ENCODE data around the gene PLLP.
"Not testable (repeated sequence)": the region's sequence is repeated elsewhere in the genome, so short reads cannot be mapped to it uniquely, and the experiment has no call there.

The PLLP gene

GRCh38 chr16:57273826-57274225 lies 10.6 kb downstream of the PLLP start:
- no peak for DNase-seq (ENCODE audit: low read depth in 2 of 2, low spot score in 1 of 2)

GRCh38 chr16:57273359-57273758 lies 11.1 kb downstream of the PLLP start:
- DNase-seq (ENCODE audit: low read depth in 2 of 2, low spot score in 1 of 2): no peak

- no peak for DNase-seq (ENCODE audit: low read depth in 2 of 2, low spot score in 1 of 2)
These were observed 12.5 kb downstream of the PLLP start for GRCh38 chr16:57271867-57272495.

- DNase-seq (ENCODE audit: low read depth in 2 of 2, low spot score in 1 of 2): no peak
These were observed 13.5 kb downstream of the PLLP start for GRCh38 chr16:57271063-57271345.

GRCh38 chr16:57270221-57271062 lies 14.0 kb downstream of the PLLP start:
- DNase-seq (ENCODE audit: low read depth in 2 of 2, low spot score in 1 of 2): no peak

- no peak for DNase-seq (ENCODE audit: low read depth in 2 of 2, low spot score in 1 of 2)
These were observed 15.4 kb downstream of the PLLP start for GRCh38 chr16:57268804-57269800.

GRCh38 chr16:57267343-57267742 lies 17.1 kb downstream of the PLLP start:
- not testable (repeated sequence) for DNase-seq (ENCODE audit: low read depth in 2 of 2, low spot score in 1 of 2)

GRCh38 chr16:57266531-57267260 lies 17.8 kb downstream of the PLLP start:
- DNase-seq (ENCODE audit: low read depth in 2 of 2, low spot score in 1 of 2): peak in 1 of 2 donors; percentile 7

GRCh38 chr16:57265850-57266530 lies 18.5 kb downstream of the PLLP start:
- DNase-seq (ENCODE audit: low read depth in 2 of 2, low spot score in 1 of 2): no peak

GRCh38 chr16:57264950-57265371 lies 19.5 kb downstream of the PLLP start:
- no peak for DNase-seq (ENCODE audit: low read depth in 2 of 2, low spot score in 1 of 2)

GRCh38 chr16:57264381-57264780 lies 20.1 kb downstream of the PLLP start:
- DNase-seq (ENCODE audit: low read depth in 2 of 2, low spot score in 1 of 2): no peak

GRCh38 chr16:57263541-57264351 lies 20.7 kb downstream of the PLLP start:
- no peak for DNase-seq (ENCODE audit: low read depth in 2 of 2, low spot score in 1 of 2)

GRCh38 chr16:57262841-57263540 lies 21.5 kb downstream of the PLLP start:
- DNase-seq (ENCODE audit: low read depth in 2 of 2, low spot score in 1 of 2): no peak

- no peak for DNase-seq (ENCODE audit: low read depth in 2 of 2, low spot score in 1 of 2)
These were observed 22.7 kb downstream of the PLLP start for GRCh38 chr16:57261806-57262205.

GRCh38 chr16:57260294-57260929 lies 24.1 kb downstream of the PLLP start:
- no peak for DNase-seq (ENCODE audit: low read depth in 2 of 2, low spot score in 1 of 2)

- no peak for DNase-seq (ENCODE audit: low read depth in 2 of 2, low spot score in 1 of 2)
These were observed 25.5 kb downstream of the PLLP start for GRCh38 chr16:57258910-57259475.

GRCh38 chr16:57258226-57258909 lies 26.1 kb downstream of the PLLP start:
- no peak for DNase-seq (ENCODE audit: low read depth in 2 of 2, low spot score in 1 of 2)
